Activated CD4-positive, CD25-positive, alpha-beta regulatory T cell treated with anti-CD3 and anti-CD28 coated beads, Interleukin-2, amount 50 U/mL, for 24 hours (primary cell): ENCODE results near the gene DCTPP1.

Experiments used
- ATAC-seq, 2 donors: fragments of 150-1000 bp; cut with Tn5 transposase; one replicate each; pipeline ENCODE4 v1.10.0; 2021; ENCODE audit warnings: mild to moderate bottlenecking in 1 of 2, moderate library complexity in 1 of 2

DCTPP1 gene

GRCh38 chr16:30447512-30448226 lies 17.8 kb upstream of the DCTPP1 start:
- ATAC-seq, result no peak

DNA sequence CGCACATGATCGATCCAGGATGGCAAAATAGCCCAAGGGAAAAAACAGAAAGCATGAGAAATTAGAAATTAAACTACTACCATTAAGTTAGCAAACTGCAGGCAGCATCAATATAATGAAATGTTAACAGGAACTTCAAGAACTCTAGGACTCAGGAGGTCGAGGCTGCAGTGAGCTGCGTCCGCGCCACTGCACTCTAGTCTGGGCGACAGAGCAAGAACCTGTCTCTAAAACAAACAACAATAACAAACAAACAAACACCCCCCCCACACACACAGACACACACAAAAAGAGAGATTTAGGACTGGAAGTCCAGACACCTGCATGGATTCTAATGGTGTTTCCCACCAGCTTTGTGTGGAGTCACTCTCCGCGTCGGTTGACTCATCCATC lies 16.4 kb upstream of the DCTPP1 start:
- ATAC-seq, result no peak

DNA sequence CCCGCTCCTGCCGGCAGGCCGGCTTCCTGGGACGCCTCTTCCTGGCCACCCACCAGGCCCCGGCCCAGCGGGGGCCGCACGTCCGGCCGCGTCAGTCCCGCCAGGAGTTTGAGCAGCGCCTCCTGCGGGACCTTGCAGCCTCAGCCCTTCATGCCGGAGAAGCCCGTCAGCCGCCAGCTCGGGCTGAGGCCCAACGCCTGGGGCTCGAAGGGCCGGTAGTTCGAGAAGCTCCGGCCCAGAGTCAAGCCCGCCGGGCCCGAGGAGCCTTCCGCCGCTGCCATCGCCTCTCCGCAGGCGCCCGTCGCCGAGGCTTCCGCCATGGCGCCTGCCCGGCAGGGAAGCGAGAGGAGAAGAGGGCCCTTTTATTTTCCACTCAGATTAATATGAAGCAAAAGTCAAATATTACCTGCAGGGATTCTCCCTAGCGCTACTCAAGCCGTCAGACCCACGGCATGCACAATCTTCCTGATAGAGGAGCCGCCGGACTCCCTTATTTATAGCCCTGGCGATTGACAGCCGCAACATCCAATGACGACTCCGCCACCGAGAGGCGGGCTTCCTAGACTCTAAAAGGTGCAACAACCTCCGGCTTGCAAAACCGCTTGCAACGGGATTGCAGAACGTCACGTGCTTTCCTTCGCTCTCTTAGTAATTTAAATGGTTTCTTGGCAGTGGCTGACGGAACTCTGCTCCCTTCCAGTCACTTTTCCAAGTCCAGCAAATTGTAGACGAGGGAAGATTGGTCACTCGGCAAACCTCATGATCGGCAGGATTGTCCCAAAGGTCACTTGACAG lies 15.8 kb upstream of the DCTPP1 start, which contains the start of gene SEPHS2:
Gene SEPHS2, minus strand, starts transcription at position 467 of the 795 bp plus-strand sequence. Its CDS starts 147 bp downstream, at position 320.
- ATAC-seq, result peak; percentile 96 to 97

DNA sequence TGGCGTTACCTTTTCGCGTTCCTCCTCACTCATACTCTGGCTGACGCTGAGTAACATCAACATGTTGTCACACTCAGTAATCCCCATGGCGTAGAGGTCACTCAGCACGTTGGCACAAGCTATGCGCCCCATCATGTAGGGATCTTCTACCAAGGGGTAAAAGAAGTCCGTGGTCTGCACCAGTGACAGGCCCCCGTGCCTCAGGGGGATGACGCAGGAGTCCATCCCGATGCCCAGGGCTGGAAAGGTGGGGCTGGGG lies 15.2 kb upstream of the DCTPP1 start:
- peak in 1 of 2 donors; percentile 10 for ATAC-seq

- no peak for ATAC-seq
These were observed 14.7 kb upstream of the DCTPP1 start for GRCh38 chr16:30444231-30445148.

DNA sequence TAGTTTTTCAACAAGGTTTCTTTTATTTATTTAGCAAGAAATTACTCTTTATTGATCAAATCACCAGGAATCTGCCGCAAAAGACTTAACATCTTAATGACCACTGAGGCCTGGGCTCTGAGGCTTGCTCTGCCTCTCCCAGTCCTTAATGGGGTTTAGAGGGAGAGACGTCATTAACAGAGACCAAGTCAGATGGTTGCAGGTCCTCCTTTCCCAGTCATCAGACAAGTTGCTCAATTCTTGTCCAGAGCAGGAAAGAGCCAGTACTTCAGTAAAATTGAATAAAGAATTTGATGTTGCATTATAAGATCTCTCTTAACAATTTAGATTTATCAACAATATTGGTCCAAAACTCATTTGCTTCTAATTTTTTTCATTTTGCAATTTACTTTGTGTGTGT lies 13.8 kb upstream of the DCTPP1 start:
- ATAC-seq, result no peak

GRCh38 chr16:30439720-30440348 lies 10.0 kb upstream of the DCTPP1 start:
- no peak for ATAC-seq

- no peak for ATAC-seq
These were observed 9.0 kb upstream of the DCTPP1 start for GRCh38 chr16:30438835-30439234.

DNA sequence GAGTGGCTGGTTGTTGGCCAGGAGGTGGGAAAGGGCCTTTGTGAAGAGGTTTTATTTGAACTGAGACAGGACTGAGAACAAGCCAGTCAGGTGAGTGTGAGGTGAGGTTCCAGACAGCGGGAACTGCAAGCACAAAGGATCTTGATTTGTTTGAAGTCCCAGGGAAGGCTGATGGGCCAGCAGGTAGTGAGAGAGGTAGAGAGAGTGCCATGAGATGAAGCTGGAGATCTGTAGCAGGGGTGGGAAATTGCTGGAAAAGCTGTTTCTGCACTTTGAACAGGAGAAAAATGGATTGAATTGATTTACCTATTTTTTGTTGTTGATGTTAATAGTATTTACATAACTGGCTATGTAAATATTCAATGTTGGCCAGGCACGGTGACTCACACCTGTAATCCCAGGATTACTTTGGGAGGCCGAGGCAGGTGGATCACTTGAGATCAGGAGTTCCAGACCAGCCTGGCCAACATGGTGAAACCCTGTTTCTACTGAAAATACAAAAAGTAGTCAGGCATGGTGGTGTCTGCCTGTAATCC lies 7.7 kb upstream of the DCTPP1 start:
- no peak for ATAC-seq

DNA sequence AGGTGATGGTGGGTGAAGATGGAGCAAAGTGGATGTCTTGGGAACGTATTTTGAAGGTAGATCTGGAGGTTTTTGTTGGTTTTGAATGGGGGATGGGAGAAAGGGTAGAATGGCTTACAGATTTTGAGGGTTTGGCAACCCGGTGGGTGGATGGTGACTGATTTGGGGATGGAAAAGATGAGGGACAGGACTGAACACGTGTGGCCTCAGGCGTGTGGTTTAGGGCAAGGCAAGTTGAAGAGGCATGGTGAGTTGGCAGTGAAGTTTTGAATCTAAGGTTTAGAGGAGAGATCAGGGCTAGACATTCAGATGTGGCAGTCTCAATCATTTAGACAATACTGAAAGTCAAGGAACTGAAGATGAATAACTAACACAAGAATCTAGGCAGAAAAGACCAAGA lies 5.0 kb upstream of the DCTPP1 start:
- peak; percentile 42 to 45 for ATAC-seq

DNA sequence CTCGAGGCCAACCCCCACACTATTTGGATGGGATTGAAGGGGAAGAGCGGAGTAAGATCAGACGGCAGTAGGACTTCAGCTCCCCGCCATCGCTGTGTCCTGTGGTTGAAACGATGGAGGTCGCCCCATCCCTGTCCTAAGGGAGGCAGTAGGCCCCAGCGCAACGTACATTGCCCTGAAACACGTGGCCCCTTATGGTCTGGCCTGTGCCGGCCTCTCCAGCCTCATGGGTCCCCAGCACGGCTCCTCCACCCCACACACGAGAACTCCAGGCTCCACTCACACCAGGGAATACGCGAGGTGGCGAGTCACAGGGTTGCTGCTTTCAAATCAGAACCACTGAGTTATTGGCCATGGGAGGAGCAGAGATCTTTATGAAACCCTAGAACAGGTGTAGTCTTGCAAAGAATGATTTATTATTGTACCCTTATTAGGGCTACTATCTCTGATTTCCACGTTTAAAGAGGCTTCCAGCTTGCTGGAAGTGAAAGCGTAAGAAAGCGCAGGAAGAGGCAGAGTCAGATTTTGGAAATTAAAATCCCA lies 669 bp upstream of the DCTPP1 start:
- ATAC-seq, result peak; percentile 3 to 6

DNA sequence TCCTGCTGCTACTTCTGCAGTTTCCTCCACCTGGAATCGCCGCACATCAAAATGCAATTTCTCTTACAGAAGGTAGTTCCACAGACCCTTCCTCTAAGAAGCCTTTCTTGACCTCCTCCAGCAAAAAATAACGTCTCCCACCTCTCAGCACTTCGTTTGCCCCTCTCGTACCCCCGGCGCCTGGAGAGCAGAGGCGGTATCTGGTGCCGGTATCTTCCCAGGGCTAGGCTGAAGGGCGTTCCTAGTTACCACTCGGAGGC lies 482 bp downstream of the DCTPP1 start:
- ATAC-seq, result no peak

- ATAC-seq, result no peak
These were observed 1.8 kb downstream of the DCTPP1 start for GRCh38 chr16:30428055-30428454.

GRCh38 chr16:30421010-30421409 lies 8.8 kb downstream of the DCTPP1 start:
- ATAC-seq, result no peak

DNA sequence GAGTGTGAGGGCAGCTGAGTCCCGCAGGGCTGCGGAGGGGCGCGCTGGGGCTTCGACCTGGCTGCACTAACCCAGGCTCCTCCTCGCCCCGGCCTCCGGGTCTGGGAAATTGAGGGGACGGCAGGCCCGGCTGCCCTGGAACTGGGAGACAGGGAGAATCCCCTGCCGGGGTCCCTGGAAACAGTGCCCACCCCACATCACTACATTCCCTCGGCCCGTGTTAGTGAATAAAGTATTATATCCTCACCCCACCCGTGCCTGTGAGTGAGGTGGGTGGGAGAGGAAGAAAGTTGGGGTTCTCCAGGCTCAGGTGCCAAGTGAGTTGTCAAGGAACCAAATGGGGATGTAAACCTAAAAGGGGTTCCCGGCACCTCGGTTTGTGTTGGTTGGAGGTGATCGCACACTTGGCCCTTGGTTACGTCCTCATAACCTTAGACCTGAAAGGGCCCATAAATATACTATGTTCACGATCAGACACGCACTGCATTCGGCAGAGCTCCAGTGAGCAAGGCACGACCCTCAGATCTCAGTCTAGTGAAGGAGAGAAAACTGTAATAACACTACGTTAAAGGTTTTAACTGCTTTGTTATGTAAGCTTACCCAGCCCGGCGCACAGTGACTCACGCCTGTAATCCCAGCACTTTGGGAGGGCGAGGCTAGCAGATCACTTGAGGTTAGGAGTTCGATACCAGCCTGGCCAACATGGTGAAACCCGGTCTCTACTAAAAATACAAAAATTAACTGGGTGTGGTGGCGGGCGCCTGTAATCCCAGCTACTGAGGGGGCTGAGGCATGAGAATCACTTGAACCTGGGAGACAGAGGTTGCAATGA lies 11.3 kb downstream of the DCTPP1 start:
- ATAC-seq, result no peak

- peak; percentile 92 to 93 for ATAC-seq
These were observed 12.1 kb downstream of the DCTPP1 start for GRCh38 chr16:30417529-30418349.

- ATAC-seq, result no peak
These were observed 13.0 kb downstream of the DCTPP1 start for GRCh38 chr16:30416624-30417528.

DNA sequence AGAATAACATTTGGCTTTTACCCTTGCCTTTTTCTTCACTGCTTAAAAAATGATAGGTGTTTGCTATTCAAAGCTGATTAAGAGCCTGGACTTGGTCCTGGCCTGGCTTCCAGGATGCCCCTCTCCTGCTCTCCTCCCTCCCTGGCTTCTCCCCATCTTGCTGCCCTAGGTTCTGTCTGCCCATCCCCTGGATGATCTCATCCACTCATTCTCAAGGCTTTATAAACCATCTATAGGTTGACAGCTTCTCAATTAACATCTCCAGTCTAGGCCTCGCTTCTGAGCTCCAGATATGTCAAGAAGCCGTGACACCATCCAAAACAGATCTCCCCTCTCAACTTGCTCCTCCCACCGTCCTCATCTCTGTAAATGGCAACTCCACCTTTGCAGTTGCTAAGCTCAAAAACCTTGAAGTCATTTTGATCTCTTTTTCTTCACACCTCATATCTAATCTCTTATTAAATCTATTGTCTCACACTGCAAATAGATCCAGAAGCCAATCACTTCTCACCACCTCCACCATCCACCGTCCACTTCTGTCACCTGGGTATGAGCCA lies 13.7 kb downstream of the DCTPP1 start:
- ATAC-seq, result no peak

GRCh38 chr16:30414159-30414558 lies 15.7 kb downstream of the DCTPP1 start:
- no peak for ATAC-seq
